22Rv1 (cell line): ENCODE data around the gene GOLGA6L26.
"Not testable (repeated sequence)": the region's sequence is repeated elsewhere in the genome, so short reads cannot be mapped to it uniquely, and the experiment has no call there.

Source experiments
- ZFX ChIP-seq: fragments of 450-650 bp; IDR thresholded peaks from 2 replicates; pipeline ENCODE4 v1.6.1; 2017; ENCODE audit warnings: antibody characterized with exemption, borderline replicate concordance
- TF ChIP-seq, protein P1 (sequence below): fragments of 450-650 bp; IDR thresholded peaks from 2 replicates; pipeline ENCODE4 v1.5.1; 2017; ENCODE audit warnings: mild to moderate bottlenecking

DNA sequence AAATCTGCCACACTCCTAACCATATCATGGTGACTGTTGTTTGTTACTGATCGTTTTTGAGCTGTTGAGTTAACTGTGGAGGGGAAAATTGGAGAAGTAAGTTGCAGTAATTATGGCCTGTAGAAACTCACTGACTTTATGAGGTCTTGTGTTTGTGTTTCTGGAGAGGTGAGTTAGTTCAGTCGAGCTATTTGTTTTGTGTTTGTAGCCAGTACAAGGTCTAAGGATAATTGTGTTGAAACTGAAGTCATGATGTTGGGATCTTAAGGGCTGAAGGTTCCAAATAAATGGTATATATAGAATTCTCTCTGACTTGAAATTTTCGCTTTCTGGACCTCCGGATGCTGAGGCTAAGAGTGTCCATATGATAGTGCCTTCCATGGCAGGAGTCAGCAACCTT lies 29.2 kb downstream of the GOLGA6L26 start:
- TF ChIP-seq, protein P1, sequence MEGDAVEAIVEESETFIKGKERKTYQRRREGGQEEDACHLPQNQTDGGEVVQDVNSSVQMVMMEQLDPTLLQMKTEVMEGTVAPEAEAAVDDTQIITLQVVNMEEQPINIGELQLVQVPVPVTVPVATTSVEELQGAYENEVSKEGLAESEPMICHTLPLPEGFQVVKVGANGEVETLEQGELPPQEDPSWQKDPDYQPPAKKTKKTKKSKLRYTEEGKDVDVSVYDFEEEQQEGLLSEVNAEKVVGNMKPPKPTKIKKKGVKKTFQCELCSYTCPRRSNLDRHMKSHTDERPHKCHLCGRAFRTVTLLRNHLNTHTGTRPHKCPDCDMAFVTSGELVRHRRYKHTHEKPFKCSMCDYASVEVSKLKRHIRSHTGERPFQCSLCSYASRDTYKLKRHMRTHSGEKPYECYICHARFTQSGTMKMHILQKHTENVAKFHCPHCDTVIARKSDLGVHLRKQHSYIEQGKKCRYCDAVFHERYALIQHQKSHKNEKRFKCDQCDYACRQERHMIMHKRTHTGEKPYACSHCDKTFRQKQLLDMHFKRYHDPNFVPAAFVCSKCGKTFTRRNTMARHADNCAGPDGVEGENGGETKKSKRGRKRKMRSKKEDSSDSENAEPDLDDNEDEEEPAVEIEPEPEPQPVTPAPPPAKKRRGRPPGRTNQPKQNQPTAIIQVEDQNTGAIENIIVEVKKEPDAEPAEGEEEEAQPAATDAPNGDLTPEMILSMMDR, result not testable (repeated sequence)
- TF ChIP-seq ZFX, result not testable (repeated sequence)
